ENCODE data around the gene EIF3F. TPM values are rescaled to one million over a fixed set of nuclear protein-coding genes. Genes with fewer than 3 reads are reported as not detected.

EIF3F gene
- total and polyA plus RNA-seq, 2 of the 13 experiments (the other 11 are each of a cell fraction or from before 2014, with no cell fraction given): 109 to 191 TPM

- TF ChIP-seq, protein P1, sequence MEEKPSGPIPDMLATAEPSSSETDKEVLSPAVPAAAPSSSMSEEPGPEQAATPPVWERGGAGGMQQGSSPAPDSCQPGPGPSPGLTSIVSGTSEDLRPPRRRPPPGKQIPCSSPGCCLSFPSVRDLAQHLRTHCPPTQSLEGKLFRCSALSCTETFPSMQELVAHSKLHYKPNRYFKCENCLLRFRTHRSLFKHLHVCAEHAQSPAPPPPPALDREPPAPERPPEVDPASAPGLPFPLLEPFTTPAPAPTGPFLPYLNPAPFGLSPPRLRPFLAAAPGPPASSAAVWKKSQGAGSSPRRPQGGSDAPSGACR (CRISPR knock-in tag; IDR thresholded peaks at IDR 0.05): no peak
- TF ChIP-seq CENPBD1 (CRISPR knock-in tag; IDR thresholded peaks at IDR 0.05; ENCODE audit: borderline replicate concordance, low read depth): no peak
- no peak for TF ChIP-seq MED1 (CRISPR knock-in tag; IDR thresholded peaks at IDR 0.05)
Observed at GRCh38 chr11:7982582-7983119, 4.5 kb upstream of the EIF3F start (continued).

- H3K4me1 ChIP-seq (ENCODE audit: insufficient read depth, low read length): peaks cover 20% of the 10 kb centered on the region
- peaks cover 0 to 3% of the 10 kb centered on the region in 2 experiments; a peak in 2 of 5 replicates for H3K27me3 ChIP-seq (ENCODE audit: control insufficient read depth in 1 of 2, insufficient read depth in 2 of 2, low read length in 2 of 2)
- POLR2A ChIA-PET: no interaction called here
- CTCF ChIA-PET (ENCODE audit: low intra/inter-chr PET ratio, low total read pairs): no interaction called here
- intact Hi-C loops (cut with micrococcal nuclease; ENCODE audit: unreplicated experiment) (no loop called here), in situ Hi-C loops (cut with HindIII; ENCODE audit: extremely low pct_ligation_motif_present, low pct_unique_long_range_greater_than_20kb) (no loop called here)
- H3K9me3 ChIP-seq (ENCODE audit: low read length): no peaks in the 10 kb centered on the region
- no peaks in the 10 kb centered on the region; the same call in 1 of the 2 replicates for H4K20me1 ChIP-seq (ENCODE audit: insufficient read depth, low read length)
- no peak overlapping the region for H3K4me2 ChIP-seq (ENCODE audit: low read depth, low read length)
- no peak overlapping the region for H3K4me3 ChIP-seq (replicated peaks in 1 of 3; ENCODE audit: insufficient read depth in 1 of 3, low read depth in 2 of 3, low read length in 3 of 3)
- peaks cover 16% of the 10 kb centered on the region for H3K79me2 ChIP-seq (ENCODE audit: insufficient read depth, low read length)
- no peak for FAIRE-seq
- DNase-seq (ENCODE audit: low spot score): no peak
- peaks cover 2 to 4% of the 10 kb centered on the region in 2 experiments; a peak in 2 of 5 replicates for H3K36me3 ChIP-seq (replicated peaks in 1 of 2; ENCODE audit: control insufficient read depth in 1 of 2, insufficient read depth in 2 of 2, low read length in 2 of 2)
- ATAC-seq: no peak
- WGBS (ENCODE audit: low lambda C conversion rate): no CpG with 5 or more reads among the region's 7 CpGs
- H3K9ac ChIP-seq (ENCODE audit: insufficient read depth, low read depth, low read length): no peak overlapping the region
- BruUV-seq (replicated peaks): no TSS peak
- no peak overlapping the region for H3K27ac ChIP-seq (ENCODE audit: extremely low read length, insufficient read depth, low read length)
- H2AFZ ChIP-seq (ENCODE audit: low read length): no peak overlapping the region
- TF ChIP-seq ZNF12 (CRISPR knock-in tag; IDR thresholded peaks at IDR 0.05) (no peak), ZNF737 (CRISPR knock-in tag; IDR thresholded peaks at IDR 0.05; ENCODE audit: borderline replicate concordance) (no peak), ZBTB46 (CRISPR knock-in tag; IDR thresholded peaks at IDR 0.05; ENCODE audit: borderline replicate concordance) (no peak), ETV6 (CRISPR knock-in tag; conservative IDR thresholded peaks at IDR 0.05) (no peak), ZNF549 (CRISPR knock-in tag; IDR thresholded peaks at IDR 0.05) (no peak), ZSCAN30 (CRISPR knock-in tag; IDR thresholded peaks at IDR 0.05) (no peak), ZKSCAN8 (CRISPR knock-in tag; IDR thresholded peaks at IDR 0.05; ENCODE audit: borderline replicate concordance) (no peak), ZSCAN9 (CRISPR knock-in tag; IDR thresholded peaks at IDR 0.05; ENCODE audit: borderline replicate concordance) (no peak), DNMT3B (CRISPR knock-in tag; conservative IDR thresholded peaks at IDR 0.05) (no peak), ATRX (CRISPR knock-in tag; IDR thresholded peaks at IDR 0.05; ENCODE audit: borderline replicate concordance) (no peak), ZNF251 (CRISPR knock-in tag; IDR thresholded peaks at IDR 0.05) (no peak), ZNF451 (CRISPR knock-in tag; IDR thresholded peaks at IDR 0.05) (no peak), ZNF235 (CRISPR knock-in tag; IDR thresholded peaks at IDR 0.05; ENCODE audit: borderline replicate concordance) (no peak), AHR (CRISPR knock-in tag; IDR thresholded peaks at IDR 0.05) (no peak)
- TF ChIP-seq, protein P2, sequence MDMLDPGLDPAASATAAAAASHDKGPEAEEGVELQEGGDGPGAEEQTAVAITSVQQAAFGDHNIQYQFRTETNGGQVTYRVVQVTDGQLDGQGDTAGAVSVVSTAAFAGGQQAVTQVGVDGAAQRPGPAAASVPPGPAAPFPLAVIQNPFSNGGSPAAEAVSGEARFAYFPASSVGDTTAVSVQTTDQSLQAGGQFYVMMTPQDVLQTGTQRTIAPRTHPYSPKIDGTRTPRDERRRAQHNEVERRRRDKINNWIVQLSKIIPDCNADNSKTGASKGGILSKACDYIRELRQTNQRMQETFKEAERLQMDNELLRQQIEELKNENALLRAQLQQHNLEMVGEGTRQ (IDR thresholded peaks at IDR 0.05; ENCODE audit: low read depth, low read length): no peak
- TF ChIP-seq, protein P2 (CRISPR knock-in tag; IDR thresholded peaks at IDR 0.05; ENCODE audit: borderline replicate concordance): no peak
Observed at GRCh38 chr11:7983832-7984590, 3.1 kb upstream of the EIF3F start.

Measured in HepG2 (cell line).